ENCODE measurements around the gene ERN1. TPM values are rescaled to one million over a fixed set of nuclear protein-coding genes. Genes with fewer than 3 reads are reported as not detected.

The ERN1 gene
- total RNA-seq, 1 donor from 2014 or later = 14.9 TPM

- no peak for TF ChIP-seq CTCF (IDR thresholded peaks at IDR 0.05)
- H3K4me1 Mint-ChIP-seq (ENCODE audit: low read depth) = no peaks in the 10 kb centered on the region
- no peak overlapping the region for H3K4me3 Mint-ChIP-seq (ENCODE audit: unreplicated experiment)
- H3K36me3 Mint-ChIP-seq (ENCODE audit: low read depth) = peaks cover 54% of the 10 kb centered on the region
- H3K27ac Mint-ChIP-seq (ENCODE audit: unreplicated experiment) = no peak overlapping the region
- no peaks in the 10 kb centered on the region for H3K9me3 Mint-ChIP-seq (ENCODE audit: low read depth)
- DNase-seq (ENCODE audit: low spot score) = peak; percentile 82
- no peaks in the 10 kb centered on the region for H3K27me3 Mint-ChIP-seq (ENCODE audit: low read depth)
Observed at GRCh38 chr17:64048805-64049204, 81.1 kb downstream of the ERN1 start.

GRCh38 chr17:64045176-64045575 lies 84.8 kb downstream of the ERN1 start:
- H3K36me3 Mint-ChIP-seq (ENCODE audit: low read depth) = peaks cover 42% of the 10 kb centered on the region
- H3K4me1 Mint-ChIP-seq (ENCODE audit: low read depth) = peaks cover 14% of the 10 kb centered on the region
- H3K4me3 Mint-ChIP-seq (ENCODE audit: unreplicated experiment) = no peak overlapping the region
- no peaks in the 10 kb centered on the region for H3K9me3 Mint-ChIP-seq (ENCODE audit: low read depth)
- no peak for TF ChIP-seq CTCF (IDR thresholded peaks at IDR 0.05)
- no peak overlapping the region for H3K27ac Mint-ChIP-seq (ENCODE audit: unreplicated experiment)
- DNase-seq (ENCODE audit: low spot score) = no peak
- H3K27me3 Mint-ChIP-seq (ENCODE audit: low read depth) = no peaks in the 10 kb centered on the region

- Mint-ChIP-seq H3K9me3 (ENCODE audit: low read depth) (no peaks in the 10 kb centered on the region), H3K4me3 (ENCODE audit: unreplicated experiment) (no peak overlapping the region), H3K27me3 (ENCODE audit: low read depth) (no peaks in the 10 kb centered on the region), H3K27ac (ENCODE audit: unreplicated experiment) (no peak overlapping the region), H3K36me3 (ENCODE audit: low read depth) (peaks cover 37% of the 10 kb centered on the region), H3K4me1 (ENCODE audit: low read depth) (peaks cover 14% of the 10 kb centered on the region)
- DNase-seq (ENCODE audit: low spot score) = no peak
- no peak for TF ChIP-seq CTCF (IDR thresholded peaks at IDR 0.05)
Observed at GRCh38 chr17:64042700-64043485, 87.1 kb downstream of the ERN1 start.

- Mint-ChIP-seq H3K4me3 (ENCODE audit: unreplicated experiment) (no peak overlapping the region), H3K4me1 (ENCODE audit: low read depth) (peaks cover 14% of the 10 kb centered on the region), H3K27me3 (ENCODE audit: low read depth) (no peaks in the 10 kb centered on the region), H3K36me3 (ENCODE audit: low read depth) (peaks cover 32% of the 10 kb centered on the region), H3K9me3 (ENCODE audit: low read depth) (no peaks in the 10 kb centered on the region), H3K27ac (ENCODE audit: unreplicated experiment) (no peak overlapping the region)
- no peak for DNase-seq (ENCODE audit: low spot score)
- no peak for TF ChIP-seq CTCF (IDR thresholded peaks at IDR 0.05)
Observed at GRCh38 chr17:64041912-64042311, 88.0 kb downstream of the ERN1 start.

GRCh38 chr17:64040206-64040605 lies 89.7 kb downstream of the ERN1 start:
- H3K27me3 Mint-ChIP-seq (ENCODE audit: low read depth) = no peaks in the 10 kb centered on the region
- peaks cover 20% of the 10 kb centered on the region for H3K36me3 Mint-ChIP-seq (ENCODE audit: low read depth)
- no peak overlapping the region for H3K4me3 Mint-ChIP-seq (ENCODE audit: unreplicated experiment)
- no peak for TF ChIP-seq CTCF (IDR thresholded peaks at IDR 0.05)
- peaks cover 14% of the 10 kb centered on the region for H3K4me1 Mint-ChIP-seq (ENCODE audit: low read depth)
- H3K9me3 Mint-ChIP-seq (ENCODE audit: low read depth) = no peaks in the 10 kb centered on the region
- DNase-seq (ENCODE audit: low spot score) = no peak
- no peak overlapping the region for H3K27ac Mint-ChIP-seq (ENCODE audit: unreplicated experiment)
